ENCODE data around the gene EIF2B2. TPM values are rescaled to one million over a fixed set of nuclear protein-coding genes. Genes with fewer than 3 reads are reported as not detected.

Gene EIF2B2
- total RNA-seq (2022; extraction: Qiagen RNA extraction), result 77.7 to 83.0 TPM (median 80.9 TPM) in 5 replicates

DNA sequence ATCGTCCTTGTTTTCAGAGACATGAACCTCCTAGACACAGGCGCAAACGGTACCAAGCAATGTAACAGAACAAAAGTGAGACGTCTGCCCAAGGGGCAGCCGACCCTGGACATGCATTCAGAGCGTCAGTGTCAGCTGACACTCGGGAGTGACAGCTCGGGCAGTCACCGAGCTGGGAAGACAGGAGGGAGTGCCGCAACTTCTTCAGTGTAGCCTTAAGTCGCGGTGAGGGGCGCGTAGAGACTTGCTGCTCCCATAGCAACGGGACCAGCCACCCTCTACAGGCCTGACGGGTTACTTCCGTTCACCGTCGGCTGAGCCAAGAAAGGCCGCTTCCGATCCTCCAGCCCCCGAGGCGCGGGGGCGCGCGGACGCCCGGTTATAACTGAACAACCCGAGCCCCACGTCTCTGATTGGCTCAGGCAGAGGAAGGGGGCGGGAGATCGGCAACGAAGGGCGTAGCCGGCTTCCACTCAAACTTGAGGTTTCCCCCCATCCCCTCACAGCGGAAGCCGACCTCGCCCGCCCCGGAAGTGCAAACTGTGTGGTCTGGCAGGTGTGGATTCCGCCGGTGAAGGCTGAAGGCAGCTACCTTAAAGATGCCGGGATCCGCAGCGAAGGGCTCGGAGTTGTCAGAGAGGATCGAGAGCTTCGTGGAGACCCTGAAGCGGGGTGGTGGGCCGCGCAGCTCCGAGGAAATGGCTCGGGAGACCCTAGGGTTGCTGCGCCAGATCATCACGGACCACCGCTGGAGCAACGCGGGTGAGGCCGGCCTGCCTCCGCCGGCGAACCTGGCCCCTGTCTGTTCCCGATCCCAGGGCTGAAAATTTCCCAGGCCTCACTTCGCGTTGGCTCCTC lies at the start of gene EIF2B2:
EIF2B2 (plus strand) TSS at position 530 of the 858 bp plus-strand sequence; CDS start at position 600, 70 bp downstream.

GRCh38 chr14:74955229-74956026 lies 47.3 kb upstream of the EIF2B2 start, which contains the start of gene PGF:
TSS of gene PGF (minus strand) at chr14:74955597. CDS start at chr14:74955242, 355 bp downstream.

GRCh38 chr14:75050852-75051555 lies 48.3 kb downstream of the EIF2B2 start, which contains the start of gene MLH3:
TSS of gene MLH3 (minus strand) at chr14:75051467. CDS start at chr14:75049655, 1,812 bp downstream.

Other genes starting within 250 kb of the EIF2B2 start
- 30.2 to 41.3 TPM (median 34.2 TPM) in 5 replicates for gene YLPM1, start 239.6 kb upstream of the EIF2B2 start, total RNA-seq (2022; extraction: Qiagen RNA extraction)
- not detected in 5 replicates for gene PROX2, start 126.8 kb upstream of the EIF2B2 start, total RNA-seq (2022; extraction: Qiagen RNA extraction)
- gene DLST, start 121.0 kb upstream of the EIF2B2 start, total RNA-seq (2022; extraction: Qiagen RNA extraction), result 95.9 to 103 TPM (median 98.6 TPM) in 5 replicates
- 0.23 to 0.49 TPM (median 0.40 TPM) in 5 replicates for gene RPS6KL1, start 79.7 kb upstream of the EIF2B2 start, total RNA-seq (2022; extraction: Qiagen RNA extraction)
- 5.0 to 6.2 TPM (median 5.9 TPM) in 5 replicates for gene PGF, start 47.3 kb upstream of the EIF2B2 start, total RNA-seq (2022; extraction: Qiagen RNA extraction)
- 16.9 to 19.6 TPM (median 18.3 TPM) in 5 replicates for gene MLH3, start 48.5 kb downstream of the EIF2B2 start, total RNA-seq (2022; extraction: Qiagen RNA extraction)
- gene ACYP1, start 61.1 kb downstream of the EIF2B2 start, total RNA-seq (2022; extraction: Qiagen RNA extraction), result 26.2 to 29.5 TPM (median 27.7 TPM) in 5 replicates
- 5.3 to 6.2 TPM (median 6.0 TPM) in 5 replicates for gene ZC2HC1C, start 66.7 kb downstream of the EIF2B2 start, total RNA-seq (2022; extraction: Qiagen RNA extraction)
- 32.2 to 34.0 TPM (median 33.4 TPM) in 5 replicates for gene NEK9, start 124.1 kb downstream of the EIF2B2 start, total RNA-seq (2022; extraction: Qiagen RNA extraction)
- gene TMED10, start 173.7 kb downstream of the EIF2B2 start, total RNA-seq (2022; extraction: Qiagen RNA extraction), result 258 to 327 TPM (median 270 TPM) in 5 replicates

All from A549 treated with AZD2906 at 1 μM for 4 hours (cell line).